Gastrocnemius medialis (tissue), 4 donors: ENCODE results near the gene ARSI.

Source experiments
- CTCF ChIP-seq, 5 experiments: fragments of 450-650 bp in 3 of 5; fragments of 200-600 bp in 2 of 5; sonication (generic) in 2 of 5; IDR thresholded peaks in 4 of 5; conservative IDR thresholded peaks in 1 of 5; 1 replicate in 4 of 5; 2 replicates in 1 of 5; pipeline ENCODE4 v1.5.1; 2016 to 2019; ENCODE audit warnings: antibody characterized with exemption in 5 of 5, mild to moderate bottlenecking in 3 of 5, moderate library complexity in 3 of 5
- POLR2A ChIP-seq, 2 donors: fragments of 450-650 bp; IDR thresholded peaks; one replicate each; pipeline ENCODE4 v1.6.1; 2017; ENCODE audit warnings: antibody characterized with exemption in 2 of 2, mild to moderate bottlenecking in 2 of 2, moderate library complexity in 2 of 2

- TF ChIP-seq CTCF (IDR thresholded peaks at IDR 0.05 in 4 of 5, conservative IDR thresholded peaks at IDR 0.05 in 1 of 5) (no peak), POLR2A (IDR thresholded peaks at IDR 0.05) (no peak)
Observed at GRCh38 chr5:150283904-150284303, 18.8 kb downstream of the ARSI start.
